DND-41 (cell line): ENCODE measurements around the gene RPRD1A.
"Not testable (repeated sequence)": the region's sequence is repeated elsewhere in the genome, so short reads cannot be mapped to it uniquely, and the experiment has no call there.

Experiments
- CTCF ChIP-seq: IDR thresholded peaks from 2 replicates; pipeline ENCODE4 v1.5.1; 2012; ENCODE audit warnings: borderline replicate concordance, low read length, moderate library complexity, mild to moderate bottlenecking; ENCODE audit not compliant: poor library complexity, severe bottlenecking; ENCODE audit errors: extremely low read depth
- EZH2 ChIP-seq: IDR thresholded peaks from 3 replicates; pipeline ENCODE4 v1.6.1; 2012; ENCODE audit warnings: borderline replicate concordance, low read depth, mild to moderate bottlenecking, moderate library complexity, low read length, inconsistent platforms; ENCODE audit not compliant: severe bottlenecking

- not testable (repeated sequence) for TF ChIP-seq EZH2, CTCF
Measured at GRCh38 chr18:36081118-36081517, 13.8 kb upstream of the RPRD1A start.
